ENCODE results near the gene HDHD5.

HDHD5 gene

GRCh38 chr22:17096071-17096470 is 63.0 kb downstream of the HDHD5 start:
- peak in 1 of 42 donors; percentile 7 for DNase-seq
- intact Hi-C loops (cut with DNase I) = no loop called here

DNA sequence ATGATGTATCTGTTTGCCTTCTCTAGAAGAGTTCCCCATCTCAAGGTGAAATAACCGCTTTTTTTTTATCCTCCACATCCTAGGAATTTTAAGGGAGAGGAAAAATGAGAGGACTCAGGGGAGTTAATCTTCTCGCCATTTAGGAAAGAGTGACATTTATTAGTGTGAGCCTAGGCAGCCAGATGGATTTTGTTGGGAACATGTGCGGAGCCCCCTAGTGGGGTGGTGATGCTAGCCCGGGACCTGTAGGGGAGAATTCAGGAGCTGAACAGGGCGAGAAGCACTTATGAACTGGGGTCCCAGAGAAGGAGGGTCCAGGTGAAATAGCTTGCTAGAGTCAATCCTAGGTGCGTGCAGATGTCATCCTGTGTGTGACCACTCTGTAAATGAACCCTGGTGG is 63.5 kb downstream of the HDHD5 start:
- DNase-seq = peak in 4 of 42 donors; percentile 10 to 33 (median 22)
- intact Hi-C loops (cut with DNase I) = no loop called here

DNA sequence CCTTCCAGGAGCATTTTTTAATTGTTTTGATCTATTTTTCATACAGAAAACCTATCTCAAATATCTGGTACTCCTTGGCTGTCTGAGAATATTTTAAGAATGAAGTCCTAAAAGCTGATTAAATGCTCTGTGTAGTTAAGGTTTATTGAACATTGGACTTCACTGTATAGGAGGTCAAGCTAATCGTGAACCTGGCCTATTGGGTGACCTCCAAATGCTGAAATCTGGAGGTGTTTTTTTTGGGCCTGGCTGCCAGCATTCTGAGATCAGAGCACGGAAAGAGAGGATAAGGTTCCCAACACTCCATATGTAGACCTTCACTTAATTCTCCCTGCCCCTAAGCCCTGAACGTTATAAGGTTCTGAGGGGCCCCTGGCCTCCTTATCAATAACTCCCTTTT is 66.0 kb downstream of the HDHD5 start:
- peak in 3 of 42 donors; percentile 11 to 20 (median 12) for DNase-seq
- intact Hi-C loops (cut with DNase I) = no loop called here

DNA sequence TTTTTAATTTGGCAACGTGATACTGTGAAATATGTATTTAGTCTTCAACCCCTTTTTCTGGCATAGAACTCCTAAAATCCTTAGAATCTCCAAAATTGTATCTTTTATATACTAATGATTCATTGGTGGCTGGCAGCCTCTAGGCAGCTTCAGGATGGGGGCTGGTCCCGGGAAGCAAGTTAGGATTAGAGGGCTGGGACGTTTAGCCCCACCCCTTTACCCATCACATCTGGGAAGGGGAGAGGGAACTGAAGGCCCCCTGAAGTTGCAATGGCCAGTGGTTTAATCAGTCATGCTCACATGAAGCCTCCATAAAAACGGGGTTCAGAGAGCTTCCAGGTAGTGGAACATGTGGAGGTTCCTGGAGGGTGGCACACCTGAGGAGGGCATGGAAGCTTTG is 67.2 kb downstream of the HDHD5 start:
- intact Hi-C loops (cut with DNase I) = no loop called here
- peak in 4 of 42 donors; percentile 10 to 29 (median 19) for DNase-seq

GRCh38 chr22:17090550-17090949 is 68.5 kb downstream of the HDHD5 start:
- intact Hi-C loops (cut with DNase I) = no loop called here
- no peak for DNase-seq
